Hippocampal formation (tissue), 2 donors: ENCODE results near the gene IL24.

Source experiments
- DNase-seq, 2 donors: peaks; one replicate each; lab custom pipeline; 2025; lab: John Stamatoyannopoulos, UW

IL24 gene

GRCh38 chr1:206925106-206925736, 28.0 kb downstream of the IL24 start:
- DNase-seq = no peak

DNA sequence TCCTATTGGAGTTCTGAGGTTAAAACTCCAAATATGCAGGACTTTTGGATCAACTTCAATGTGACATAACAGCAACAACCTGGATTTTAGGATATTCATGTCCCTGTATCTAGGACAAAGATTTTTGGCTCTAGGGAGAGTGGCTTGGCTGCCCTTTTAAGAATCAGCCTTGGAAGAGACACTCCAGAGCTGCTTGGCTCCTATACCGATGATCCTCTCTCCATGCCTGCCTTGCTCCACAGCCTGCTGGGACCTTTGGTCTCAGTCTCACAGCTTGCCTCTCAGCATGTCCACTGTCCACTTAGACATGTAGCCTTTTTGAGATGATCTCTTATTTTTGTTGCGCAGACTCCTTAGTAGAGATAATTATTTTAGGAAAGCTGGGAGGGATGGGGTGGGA, 29.0 kb downstream of the IL24 start:
- no peak for DNase-seq

DNA sequence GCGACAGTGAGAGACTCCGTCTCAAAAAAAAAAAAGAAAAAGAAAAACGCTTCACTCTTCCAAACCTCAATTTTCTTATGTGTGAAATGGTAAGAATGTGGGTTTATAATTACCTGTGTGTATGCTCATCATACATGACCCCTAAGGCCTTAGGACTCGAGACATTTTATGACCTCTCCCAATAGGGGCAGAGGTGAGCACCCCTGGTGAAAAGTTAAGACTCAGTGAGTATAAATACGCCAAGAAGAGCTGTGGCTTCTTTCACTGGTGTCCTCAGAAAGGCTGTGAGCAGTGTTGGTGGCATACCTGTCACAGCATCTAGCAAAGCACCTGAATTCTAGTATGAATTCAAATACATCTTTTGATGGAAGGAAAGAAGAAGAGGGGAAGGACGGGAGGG, 32.3 kb downstream of the IL24 start:
- no peak for DNase-seq

DNA sequence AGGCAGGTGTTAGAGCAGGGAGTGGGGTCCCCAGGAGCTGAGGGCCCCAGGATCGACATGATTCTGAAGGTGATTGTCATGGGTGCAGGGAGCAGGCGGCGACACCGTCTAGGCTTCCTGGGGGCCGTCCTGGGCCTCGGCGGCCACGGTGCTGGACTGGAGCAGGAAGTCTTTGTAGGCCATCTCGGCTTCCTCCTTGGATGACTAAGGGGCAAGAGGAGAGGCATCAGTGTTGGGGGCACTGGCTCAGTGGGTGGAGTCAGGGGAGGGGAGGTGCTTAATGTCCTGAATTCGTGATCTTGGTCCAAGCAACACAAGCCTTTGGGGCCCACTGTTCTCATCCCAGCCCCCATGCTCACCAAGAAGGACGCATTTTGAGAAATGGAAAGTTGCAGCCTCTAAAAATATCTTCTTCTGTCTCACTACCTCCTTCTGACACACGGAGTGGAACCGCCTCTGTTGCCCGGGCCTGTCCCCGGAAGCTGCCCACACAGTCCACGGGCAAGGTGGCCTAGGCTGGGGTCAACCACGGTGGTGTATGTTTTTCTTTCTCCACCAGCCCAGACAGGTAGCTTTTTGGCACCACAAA, 33.1 kb downstream of the IL24 start:
- no peak for DNase-seq

- no peak for DNase-seq
These were observed 34.5 kb downstream of the IL24 start for GRCh38 chr1:206931709-206932108.

GRCh38 chr1:206932177-206932576, 34.9 kb downstream of the IL24 start:
- no peak for DNase-seq

- DNase-seq = no peak
These were observed 36.2 kb downstream of the IL24 start for GRCh38 chr1:206933333-206933945.

GRCh38 chr1:206935491-206936067, 38.3 kb downstream of the IL24 start:
- no peak for DNase-seq

- no peak for DNase-seq
These were observed 40.2 kb downstream of the IL24 start for GRCh38 chr1:206937425-206937824.

GRCh38 chr1:206939131-206939530, 41.9 kb downstream of the IL24 start:
- no peak for DNase-seq

DNA sequence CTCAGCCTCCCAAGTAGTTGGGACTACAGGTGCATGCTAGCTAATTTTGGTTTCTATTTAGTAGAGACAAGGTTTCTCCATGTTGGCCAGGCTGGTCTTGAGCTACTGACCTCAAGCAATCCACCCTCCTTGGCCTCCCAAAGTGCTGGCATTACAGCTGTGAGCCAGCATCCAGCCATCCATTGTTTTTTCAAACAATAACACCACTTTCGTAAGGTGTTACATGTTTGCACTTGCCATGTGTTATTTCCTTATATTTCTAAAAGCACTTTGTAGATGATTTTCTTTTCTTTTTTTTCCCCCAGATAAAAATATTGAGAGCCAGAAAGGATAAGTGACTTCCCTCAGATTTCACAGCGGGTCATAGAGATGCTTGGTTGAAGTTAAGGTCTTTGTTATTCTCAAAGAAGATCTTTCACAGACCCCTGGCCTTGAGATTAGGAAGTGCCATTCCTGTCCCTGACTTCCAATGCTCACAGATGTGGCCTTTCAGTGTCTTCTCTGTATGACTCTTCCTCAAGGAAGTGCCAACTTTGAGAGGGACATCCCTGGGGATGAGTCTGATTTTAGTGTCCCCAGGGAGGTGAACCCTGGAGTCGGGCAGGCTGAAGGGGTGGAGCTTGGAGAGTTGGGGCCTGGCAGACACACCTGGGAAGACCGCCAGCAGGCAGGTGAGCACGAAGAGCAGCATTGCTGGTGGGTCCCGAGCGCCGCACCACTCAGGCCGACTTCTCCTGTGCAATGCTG, 42.8 kb downstream of the IL24 start:
- DNase-seq = no peak

DNA sequence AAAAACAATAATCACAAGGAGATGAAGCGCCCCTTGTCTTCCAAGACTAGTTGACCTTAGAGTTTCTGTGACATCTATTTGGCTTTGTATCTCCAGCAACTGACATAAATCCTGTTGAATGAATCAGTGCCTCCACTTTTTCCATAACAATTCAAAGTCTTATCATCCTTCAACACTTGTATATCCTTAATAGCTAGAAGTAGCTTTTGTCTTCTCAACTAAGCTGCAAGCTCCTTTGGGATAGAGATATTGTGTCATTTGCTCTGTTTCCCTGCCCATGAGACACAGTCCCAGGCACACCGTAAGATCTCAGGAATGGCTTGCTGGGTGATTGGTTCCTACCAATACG, 43.3 kb downstream of the IL24 start:
- no peak for DNase-seq

- no peak for DNase-seq
These were observed 44.6 kb downstream of the IL24 start for GRCh38 chr1:206941766-206942418.

DNA sequence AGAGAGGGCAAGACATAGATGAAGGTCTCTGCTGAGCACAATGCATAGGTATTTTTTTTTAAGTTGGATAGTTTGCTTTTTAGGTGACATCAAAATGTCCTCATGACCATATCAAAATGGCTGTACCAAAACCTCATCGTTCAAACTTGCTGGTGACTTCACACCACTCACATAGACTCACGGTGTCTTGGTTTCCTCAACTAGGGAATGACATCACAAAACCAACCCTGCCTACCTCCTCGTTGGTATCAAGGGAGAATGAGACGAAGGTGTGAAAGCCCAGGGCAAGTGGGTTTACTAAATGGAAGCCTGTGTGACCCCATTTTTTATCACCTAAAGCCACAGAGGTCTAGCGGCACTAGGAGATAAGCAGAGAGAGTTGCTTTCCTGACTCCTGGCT, 47.5 kb downstream of the IL24 start:
- DNase-seq = no peak

DNA sequence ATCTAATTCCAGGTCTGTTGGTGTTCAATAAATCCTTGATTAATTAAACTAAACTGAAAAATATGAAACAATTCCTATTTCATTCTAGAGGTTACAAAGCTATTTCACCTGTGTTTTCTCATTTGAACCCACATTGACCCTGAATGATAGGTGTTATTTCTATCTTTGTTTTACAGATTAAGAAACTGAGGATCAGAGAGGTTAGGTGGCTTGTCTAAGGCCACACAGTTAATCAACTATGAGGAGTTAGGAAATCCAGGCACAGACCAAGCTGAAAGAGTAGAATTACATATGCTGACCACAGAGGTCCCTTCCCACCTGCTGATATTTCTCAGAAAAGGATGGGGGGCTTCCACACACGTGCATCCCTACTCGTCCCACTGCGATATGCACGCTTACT, 48.5 kb downstream of the IL24 start:
- DNase-seq = no peak

DNA sequence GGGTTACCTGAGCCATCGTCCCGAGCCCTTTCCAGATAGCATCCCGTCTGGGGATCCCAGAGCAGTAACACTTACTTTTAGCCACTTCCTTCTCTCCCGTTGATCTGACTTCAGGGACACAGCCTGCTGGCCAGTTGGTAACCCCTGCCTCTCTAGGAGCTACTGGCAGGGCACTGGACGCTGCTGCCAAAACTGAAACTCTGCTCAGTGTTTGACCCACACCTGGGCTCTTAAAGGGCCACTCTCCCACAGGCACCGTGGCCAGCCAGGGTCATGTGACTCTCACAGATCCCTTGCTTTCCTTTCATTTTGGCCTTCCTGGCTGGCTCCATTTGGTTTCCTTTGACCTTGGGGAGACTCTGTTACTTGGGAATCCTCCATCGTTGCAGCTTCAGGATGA, 49.0 kb downstream of the IL24 start, which contains the start of gene PIGR:
PIGR (minus strand) TSS at position 206 of the 400 bp plus-strand sequence. CDS start 5,935 bp downstream, outside the sequence.
- DNase-seq = no peak

DNA sequence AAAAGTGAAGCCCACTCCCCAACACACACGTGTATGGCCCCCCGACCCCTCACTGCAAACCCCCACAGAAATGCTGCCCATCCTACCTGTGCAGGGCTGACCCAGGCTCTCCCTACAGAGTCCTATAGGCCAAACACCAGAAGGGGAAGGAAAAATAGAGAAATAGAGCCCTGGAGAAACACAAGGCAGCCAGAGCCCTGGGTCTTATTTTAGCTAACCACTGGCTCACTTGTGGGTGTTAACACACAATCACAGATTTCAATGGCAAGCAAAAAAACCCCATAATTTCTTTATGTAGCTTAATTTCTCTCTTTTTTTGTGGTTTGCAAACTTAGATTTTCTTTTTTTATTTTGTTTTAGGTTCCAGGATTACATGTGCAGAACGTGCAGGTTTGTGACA, 50.0 kb downstream of the IL24 start:
- DNase-seq = no peak

- no peak for DNase-seq
These were observed 52.0 kb downstream of the IL24 start for GRCh38 chr1:206949208-206949607.

DNA sequence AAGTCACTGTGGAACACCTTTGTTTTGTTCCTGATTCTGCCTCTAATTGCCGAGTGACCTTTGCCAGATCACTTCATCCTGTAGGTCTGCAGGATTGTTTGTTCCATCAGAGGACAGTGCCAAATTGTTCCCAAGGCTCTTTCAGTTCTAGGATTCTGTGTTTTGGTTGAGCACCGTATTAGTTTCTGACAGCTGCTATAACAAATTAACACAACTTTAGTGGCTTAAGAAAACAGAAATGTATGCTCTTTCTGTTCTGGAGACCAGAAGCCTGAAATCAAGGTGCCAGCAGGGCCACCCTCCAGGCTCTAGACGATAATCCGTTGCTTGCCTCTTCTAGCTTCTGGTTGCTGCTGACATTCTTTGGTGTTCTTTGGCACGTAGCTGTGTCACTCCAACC, 52.4 kb downstream of the IL24 start:
- DNase-seq = no peak

DNA sequence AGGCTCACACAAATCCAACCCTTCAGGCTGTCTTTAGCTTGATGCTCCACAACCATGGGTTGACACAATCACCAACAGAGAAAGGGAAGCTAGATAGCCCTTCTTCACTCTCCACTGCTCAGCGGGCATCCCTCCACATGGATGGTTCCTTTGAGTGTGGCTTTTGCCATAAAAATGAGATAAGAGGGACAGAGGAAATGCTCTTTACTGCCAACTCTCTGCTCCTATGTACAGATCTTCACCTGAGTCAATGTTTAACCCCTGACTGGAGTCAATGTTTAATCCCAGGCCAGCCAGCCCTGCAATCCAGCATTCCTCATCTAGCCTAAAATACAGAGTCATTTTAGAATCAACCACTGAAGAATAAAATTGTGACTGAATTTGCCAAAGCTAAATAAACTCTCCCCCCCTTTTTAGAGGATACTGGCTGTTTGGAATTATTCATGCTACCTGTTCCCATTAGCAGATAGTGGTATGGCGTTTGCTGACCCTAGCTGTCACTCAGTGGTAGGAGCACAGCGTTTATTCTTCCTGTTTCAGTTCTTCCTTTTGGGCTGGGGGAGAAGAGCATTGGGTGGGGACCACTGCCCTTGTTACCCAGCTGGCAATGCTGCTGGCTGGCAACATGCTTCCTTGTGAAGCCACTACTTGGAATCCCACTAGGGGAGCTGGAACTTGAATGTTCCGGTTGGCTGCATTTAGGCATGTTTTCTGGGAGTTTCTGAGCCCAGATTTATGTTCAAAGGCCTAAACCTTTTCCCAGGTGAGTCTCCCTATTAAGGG, 54.3 kb downstream of the IL24 start:
- no peak for DNase-seq

- no peak for DNase-seq
These were observed 54.9 kb downstream of the IL24 start for GRCh38 chr1:206952171-206952570.
